ENCODE results near the gene GNG5. TPM values are rescaled to one million over a fixed set of nuclear protein-coding genes. Genes with fewer than 3 reads are reported as not detected.

Gene GNG5
- total RNA-seq, 1 experiment from 2014 or later, result 108 TPM

DNA sequence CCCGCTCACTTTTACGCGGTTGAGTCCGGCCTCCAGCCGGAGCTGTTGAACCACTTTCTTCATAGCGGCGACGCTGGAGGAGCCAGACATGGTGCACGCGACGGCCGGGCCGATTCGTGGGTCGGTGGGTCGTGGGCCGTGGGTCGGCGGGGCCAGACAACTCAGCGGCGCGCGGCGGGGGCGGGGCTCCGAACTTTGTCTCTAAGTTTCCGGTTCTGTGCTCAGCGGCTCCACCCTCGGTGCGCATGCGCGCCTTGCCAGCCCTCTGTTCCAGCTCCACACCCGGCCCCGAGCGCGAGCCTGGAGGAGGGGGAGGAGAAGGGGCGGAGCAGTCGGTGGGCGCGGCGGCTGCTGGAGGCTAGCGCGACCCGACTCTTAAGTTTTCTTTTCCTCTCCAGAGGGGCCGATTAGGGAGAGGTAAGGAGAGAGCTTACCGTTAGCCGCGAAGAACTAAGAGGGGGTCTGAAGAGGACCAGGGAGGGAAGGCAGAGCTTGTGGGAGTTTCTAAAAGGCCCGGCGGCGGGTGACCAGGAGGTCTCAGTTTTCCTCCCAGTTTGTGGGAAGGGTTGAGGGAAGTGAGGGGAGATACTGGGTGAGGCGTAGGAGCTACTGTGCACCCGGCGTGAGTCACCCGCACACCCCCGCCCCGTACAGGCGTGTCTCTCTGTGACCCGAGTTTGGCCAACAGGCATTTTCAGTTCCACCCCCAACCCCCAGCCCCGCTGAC lies at the start of gene GNG5, which contains the start of gene SPATA1 (continued):
- TF ChIP-seq, protein P1, sequence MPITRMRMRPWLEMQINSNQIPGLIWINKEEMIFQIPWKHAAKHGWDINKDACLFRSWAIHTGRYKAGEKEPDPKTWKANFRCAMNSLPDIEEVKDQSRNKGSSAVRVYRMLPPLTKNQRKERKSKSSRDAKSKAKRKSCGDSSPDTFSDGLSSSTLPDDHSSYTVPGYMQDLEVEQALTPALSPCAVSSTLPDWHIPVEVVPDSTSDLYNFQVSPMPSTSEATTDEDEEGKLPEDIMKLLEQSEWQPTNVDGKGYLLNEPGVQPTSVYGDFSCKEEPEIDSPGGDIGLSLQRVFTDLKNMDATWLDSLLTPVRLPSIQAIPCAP (CRISPR knock-in tag; IDR thresholded peaks at IDR 0.05), result no peak
- TF ChIP-seq CBFB (CRISPR knock-in tag; IDR thresholded peaks at IDR 0.05; ENCODE audit: low read depth) (no peak), MXD4 (CRISPR knock-in tag; IDR thresholded peaks at IDR 0.05; ENCODE audit: borderline replicate concordance) (no peak), GABPB1 (CRISPR knock-in tag; IDR thresholded peaks at IDR 0.05) (peak; percentile 46; the same call in 1 of the 2 replicates), ZBTB21 (CRISPR knock-in tag; IDR thresholded peaks at IDR 0.05; ENCODE audit: borderline replicate concordance) (no peak), ZNF423 (CRISPR knock-in tag; IDR thresholded peaks at IDR 0.05) (no peak), ZNF263 (CRISPR knock-in tag; IDR thresholded peaks at IDR 0.05; ENCODE audit: low read depth) (no peak), NR3C1 (CRISPR knock-in tag; conservative IDR thresholded peaks at IDR 0.05; ENCODE audit: low read depth) (no peak), OVOL2 (CRISPR knock-in tag; IDR thresholded peaks at IDR 0.05; ENCODE audit: borderline replicate concordance) (no peak), TEAD4 (CRISPR knock-in tag; IDR thresholded peaks at IDR 0.05) (no peak), TEAD1 (CRISPR knock-in tag; IDR thresholded peaks at IDR 0.05) (no peak; the same call in 1 of the 2 replicates), ZNF232 (CRISPR knock-in tag; IDR thresholded peaks at IDR 0.05) (0 out of 2 replicates have a peak, but pooled peaks have one; percentile 13), SP1 (CRISPR knock-in tag; conservative IDR thresholded peaks at IDR 0.05) (peak; percentile 58), GRHL2 (CRISPR knock-in tag; IDR thresholded peaks at IDR 0.05; ENCODE audit: insufficient replicate concordance, severe bottlenecking) (no peak), SOX15 (CRISPR knock-in tag; IDR thresholded peaks at IDR 0.05) (no peak), TP53 (CRISPR knock-in tag; IDR thresholded peaks at IDR 0.05) (no peak; the same call in 1 of the 2 replicates), ZNF121 (CRISPR knock-in tag; IDR thresholded peaks at IDR 0.05) (peak; percentile 31; the same call in 1 of the 2 replicates), ATF1 (CRISPR knock-in tag; IDR thresholded peaks at IDR 0.05) (no peak)
- TF ChIP-seq, protein P2, sequence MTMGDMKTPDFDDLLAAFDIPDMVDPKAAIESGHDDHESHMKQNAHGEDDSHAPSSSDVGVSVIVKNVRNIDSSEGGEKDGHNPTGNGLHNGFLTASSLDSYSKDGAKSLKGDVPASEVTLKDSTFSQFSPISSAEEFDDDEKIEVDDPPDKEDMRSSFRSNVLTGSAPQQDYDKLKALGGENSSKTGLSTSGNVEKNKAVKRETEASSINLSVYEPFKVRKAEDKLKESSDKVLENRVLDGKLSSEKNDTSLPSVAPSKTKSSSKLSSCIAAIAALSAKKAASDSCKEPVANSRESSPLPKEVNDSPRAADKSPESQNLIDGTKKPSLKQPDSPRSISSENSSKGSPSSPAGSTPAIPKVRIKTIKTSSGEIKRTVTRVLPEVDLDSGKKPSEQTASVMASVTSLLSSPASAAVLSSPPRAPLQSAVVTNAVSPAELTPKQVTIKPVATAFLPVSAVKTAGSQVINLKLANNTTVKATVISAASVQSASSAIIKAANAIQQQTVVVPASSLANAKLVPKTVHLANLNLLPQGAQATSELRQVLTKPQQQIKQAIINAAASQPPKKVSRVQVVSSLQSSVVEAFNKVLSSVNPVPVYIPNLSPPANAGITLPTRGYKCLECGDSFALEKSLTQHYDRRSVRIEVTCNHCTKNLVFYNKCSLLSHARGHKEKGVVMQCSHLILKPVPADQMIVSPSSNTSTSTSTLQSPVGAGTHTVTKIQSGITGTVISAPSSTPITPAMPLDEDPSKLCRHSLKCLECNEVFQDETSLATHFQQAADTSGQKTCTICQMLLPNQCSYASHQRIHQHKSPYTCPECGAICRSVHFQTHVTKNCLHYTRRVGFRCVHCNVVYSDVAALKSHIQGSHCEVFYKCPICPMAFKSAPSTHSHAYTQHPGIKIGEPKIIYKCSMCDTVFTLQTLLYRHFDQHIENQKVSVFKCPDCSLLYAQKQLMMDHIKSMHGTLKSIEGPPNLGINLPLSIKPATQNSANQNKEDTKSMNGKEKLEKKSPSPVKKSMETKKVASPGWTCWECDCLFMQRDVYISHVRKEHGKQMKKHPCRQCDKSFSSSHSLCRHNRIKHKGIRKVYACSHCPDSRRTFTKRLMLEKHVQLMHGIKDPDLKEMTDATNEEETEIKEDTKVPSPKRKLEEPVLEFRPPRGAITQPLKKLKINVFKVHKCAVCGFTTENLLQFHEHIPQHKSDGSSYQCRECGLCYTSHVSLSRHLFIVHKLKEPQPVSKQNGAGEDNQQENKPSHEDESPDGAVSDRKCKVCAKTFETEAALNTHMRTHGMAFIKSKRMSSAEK (CRISPR knock-in tag; IDR thresholded peaks at IDR 0.05; ENCODE audit: borderline replicate concordance), result no peak
- TF ChIP-seq, protein P3, sequence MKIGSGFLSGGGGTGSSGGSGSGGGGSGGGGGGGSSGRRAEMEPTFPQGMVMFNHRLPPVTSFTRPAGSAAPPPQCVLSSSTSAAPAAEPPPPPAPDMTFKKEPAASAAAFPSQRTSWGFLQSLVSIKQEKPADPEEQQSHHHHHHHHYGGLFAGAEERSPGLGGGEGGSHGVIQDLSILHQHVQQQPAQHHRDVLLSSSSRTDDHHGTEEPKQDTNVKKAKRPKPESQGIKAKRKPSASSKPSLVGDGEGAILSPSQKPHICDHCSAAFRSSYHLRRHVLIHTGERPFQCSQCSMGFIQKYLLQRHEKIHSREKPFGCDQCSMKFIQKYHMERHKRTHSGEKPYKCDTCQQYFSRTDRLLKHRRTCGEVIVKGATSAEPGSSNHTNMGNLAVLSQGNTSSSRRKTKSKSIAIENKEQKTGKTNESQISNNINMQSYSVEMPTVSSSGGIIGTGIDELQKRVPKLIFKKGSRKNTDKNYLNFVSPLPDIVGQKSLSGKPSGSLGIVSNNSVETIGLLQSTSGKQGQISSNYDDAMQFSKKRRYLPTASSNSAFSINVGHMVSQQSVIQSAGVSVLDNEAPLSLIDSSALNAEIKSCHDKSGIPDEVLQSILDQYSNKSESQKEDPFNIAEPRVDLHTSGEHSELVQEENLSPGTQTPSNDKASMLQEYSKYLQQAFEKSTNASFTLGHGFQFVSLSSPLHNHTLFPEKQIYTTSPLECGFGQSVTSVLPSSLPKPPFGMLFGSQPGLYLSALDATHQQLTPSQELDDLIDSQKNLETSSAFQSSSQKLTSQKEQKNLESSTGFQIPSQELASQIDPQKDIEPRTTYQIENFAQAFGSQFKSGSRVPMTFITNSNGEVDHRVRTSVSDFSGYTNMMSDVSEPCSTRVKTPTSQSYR (CRISPR knock-in tag; IDR thresholded peaks at IDR 0.05), result no peak
- TF ChIP-seq, protein P4, sequence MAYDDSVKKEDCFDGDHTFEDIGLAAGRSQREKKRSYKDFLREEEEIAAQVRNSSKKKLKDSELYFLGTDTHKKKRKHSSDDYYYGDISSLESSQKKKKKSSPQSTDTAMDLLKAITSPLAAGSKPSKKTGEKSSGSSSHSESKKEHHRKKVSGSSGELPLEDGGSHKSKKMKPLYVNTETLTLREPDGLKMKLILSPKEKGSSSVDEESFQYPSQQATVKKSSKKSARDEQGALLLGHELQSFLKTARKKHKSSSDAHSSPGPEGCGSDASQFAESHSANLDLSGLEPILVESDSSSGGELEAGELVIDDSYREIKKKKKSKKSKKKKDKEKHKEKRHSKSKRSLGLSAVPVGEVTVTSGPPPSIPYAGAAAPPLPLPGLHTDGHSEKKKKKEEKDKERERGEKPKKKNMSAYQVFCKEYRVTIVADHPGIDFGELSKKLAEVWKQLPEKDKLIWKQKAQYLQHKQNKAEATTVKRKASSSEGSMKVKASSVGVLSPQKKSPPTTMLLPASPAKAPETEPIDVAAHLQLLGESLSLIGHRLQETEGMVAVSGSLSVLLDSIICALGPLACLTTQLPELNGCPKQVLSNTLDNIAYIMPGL (CRISPR knock-in tag; IDR thresholded peaks at IDR 0.05), result no peak
- TF ChIP-seq, protein P5, sequence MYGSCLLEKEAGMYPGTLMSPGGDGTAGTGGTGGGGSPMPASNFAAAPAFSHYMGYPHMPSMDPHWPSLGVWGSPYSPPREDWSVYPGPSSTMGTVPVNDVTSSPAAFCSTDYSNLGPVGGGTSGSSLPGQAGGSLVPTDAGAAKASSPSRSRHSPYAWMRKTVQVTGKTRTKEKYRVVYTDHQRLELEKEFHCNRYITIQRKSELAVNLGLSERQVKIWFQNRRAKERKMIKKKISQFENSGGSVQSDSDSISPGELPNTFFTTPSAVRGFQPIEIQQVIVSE (CRISPR knock-in tag; IDR thresholded peaks at IDR 0.05; ENCODE audit: borderline replicate concordance), result no peak
- TF ChIP-seq, protein P6, sequence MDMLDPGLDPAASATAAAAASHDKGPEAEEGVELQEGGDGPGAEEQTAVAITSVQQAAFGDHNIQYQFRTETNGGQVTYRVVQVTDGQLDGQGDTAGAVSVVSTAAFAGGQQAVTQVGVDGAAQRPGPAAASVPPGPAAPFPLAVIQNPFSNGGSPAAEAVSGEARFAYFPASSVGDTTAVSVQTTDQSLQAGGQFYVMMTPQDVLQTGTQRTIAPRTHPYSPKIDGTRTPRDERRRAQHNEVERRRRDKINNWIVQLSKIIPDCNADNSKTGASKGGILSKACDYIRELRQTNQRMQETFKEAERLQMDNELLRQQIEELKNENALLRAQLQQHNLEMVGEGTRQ (CRISPR knock-in tag; IDR thresholded peaks at IDR 0.05), result no peak
- TF ChIP-seq, protein P7, sequence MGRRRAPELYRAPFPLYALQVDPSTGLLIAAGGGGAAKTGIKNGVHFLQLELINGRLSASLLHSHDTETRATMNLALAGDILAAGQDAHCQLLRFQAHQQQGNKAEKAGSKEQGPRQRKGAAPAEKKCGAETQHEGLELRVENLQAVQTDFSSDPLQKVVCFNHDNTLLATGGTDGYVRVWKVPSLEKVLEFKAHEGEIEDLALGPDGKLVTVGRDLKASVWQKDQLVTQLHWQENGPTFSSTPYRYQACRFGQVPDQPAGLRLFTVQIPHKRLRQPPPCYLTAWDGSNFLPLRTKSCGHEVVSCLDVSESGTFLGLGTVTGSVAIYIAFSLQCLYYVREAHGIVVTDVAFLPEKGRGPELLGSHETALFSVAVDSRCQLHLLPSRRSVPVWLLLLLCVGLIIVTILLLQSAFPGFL (CRISPR knock-in tag; IDR thresholded peaks at IDR 0.05; ENCODE audit: borderline replicate concordance), result no peak
- TF ChIP-seq, protein P8, sequence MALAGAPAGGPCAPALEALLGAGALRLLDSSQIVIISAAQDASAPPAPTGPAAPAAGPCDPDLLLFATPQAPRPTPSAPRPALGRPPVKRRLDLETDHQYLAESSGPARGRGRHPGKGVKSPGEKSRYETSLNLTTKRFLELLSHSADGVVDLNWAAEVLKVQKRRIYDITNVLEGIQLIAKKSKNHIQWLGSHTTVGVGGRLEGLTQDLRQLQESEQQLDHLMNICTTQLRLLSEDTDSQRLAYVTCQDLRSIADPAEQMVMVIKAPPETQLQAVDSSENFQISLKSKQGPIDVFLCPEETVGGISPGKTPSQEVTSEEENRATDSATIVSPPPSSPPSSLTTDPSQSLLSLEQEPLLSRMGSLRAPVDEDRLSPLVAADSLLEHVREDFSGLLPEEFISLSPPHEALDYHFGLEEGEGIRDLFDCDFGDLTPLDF (CRISPR knock-in tag; IDR thresholded peaks at IDR 0.05), result no peak
